GM18507 (cell line): Measurements from ENCODE around the gene BNC1.

ENCODE experiments used
- DNase-seq: peaks from one replicate; pipeline ENCODE4 v3.0.0; 2011; ENCODE audit warnings: low read depth; ENCODE audit not compliant: insufficient read length; ENCODE audit errors: extremely low spot score
- FAIRE-seq: peaks from 2 replicates; lab custom pipeline; 2011; peaks lifted over from hg19 to GRCh38; lab: Jason Lieb, UNC

Gene BNC1

GRCh38 chr15:83284559-83285283 is at the start of gene BNC1:
BNC1 (minus strand) TSS chr15:83284664; CDS start chr15:83284628, 36 bp downstream.
- FAIRE-seq (no peak), DNase-seq (no peak)

DNA sequence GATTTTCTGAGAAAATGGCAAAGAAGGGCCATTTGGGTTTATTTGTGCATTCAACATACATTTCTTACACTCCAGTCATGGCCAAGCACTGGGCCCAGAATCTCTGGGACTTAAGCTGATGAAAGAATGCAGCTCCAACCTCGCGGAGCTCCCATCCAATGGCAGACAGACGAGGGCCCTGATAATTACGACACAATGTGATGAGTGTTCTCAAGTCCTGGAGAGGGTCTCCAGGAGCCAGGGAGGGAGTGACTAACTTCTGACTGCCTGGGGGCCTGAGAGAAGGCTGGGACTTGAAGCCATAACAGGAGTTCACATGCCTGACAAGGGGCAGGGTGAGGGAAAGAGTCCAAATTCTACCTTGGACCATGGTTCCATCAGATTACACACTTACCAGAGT is 42.6 kb upstream of the BNC1 start:
- DNase-seq (no peak), FAIRE-seq (no peak)

- DNase-seq (no peak), FAIRE-seq (no peak)
Observed at GRCh38 chr15:83324799-83325198, 40.3 kb upstream of the BNC1 start.

DNA sequence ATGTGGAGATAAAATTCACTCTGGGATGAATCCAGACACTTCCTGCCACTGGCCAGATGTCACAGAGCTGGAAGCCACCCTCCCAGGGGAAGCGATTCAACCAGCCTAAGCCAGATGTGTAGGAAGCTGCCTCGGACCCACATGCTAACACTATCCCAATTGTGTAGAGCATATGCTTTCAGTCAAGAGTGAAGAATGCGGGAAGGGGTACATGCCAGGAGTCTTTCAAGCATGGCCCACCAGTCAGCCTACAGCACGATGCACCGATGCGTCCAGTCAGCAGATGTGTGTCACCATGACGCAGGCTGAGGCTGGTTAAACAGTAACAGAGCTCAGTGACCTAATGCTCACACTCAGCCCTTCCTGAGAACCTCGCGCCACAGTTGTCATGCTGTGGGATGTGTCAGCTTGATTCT is 38.8 kb upstream of the BNC1 start:
- DNase-seq: no peak
- no peak for FAIRE-seq

- no peak for DNase-seq
- no peak for FAIRE-seq
Observed at GRCh38 chr15:83322691-83323090, 38.2 kb upstream of the BNC1 start.

DNA sequence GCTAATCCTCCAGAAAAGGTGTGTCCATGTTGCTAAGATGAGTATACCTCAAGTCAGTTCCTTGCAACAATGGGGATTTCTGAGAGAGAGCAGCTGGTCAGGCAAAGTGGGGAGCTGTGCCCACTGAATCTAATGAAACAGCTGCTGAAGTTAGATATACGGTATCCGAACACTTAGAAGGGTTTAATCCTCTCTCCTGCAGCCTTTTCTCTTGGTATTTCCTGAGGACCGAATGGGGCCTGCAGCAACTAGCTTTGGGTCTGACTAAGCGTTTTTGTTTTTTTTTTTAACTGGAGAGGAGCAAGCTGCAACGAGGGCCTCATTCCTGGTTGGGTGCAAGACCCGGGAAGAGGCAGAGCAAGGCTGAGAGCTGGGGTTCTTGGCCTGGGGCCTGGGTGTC is 37.6 kb upstream of the BNC1 start:
- no peak for FAIRE-seq
- no peak for DNase-seq

GRCh38 chr15:83320844-83321243 is 36.4 kb upstream of the BNC1 start:
- no peak for DNase-seq
- no peak for FAIRE-seq

- DNase-seq (no peak), FAIRE-seq (no peak)
Observed at GRCh38 chr15:83320404-83320803, 35.9 kb upstream of the BNC1 start.

DNA sequence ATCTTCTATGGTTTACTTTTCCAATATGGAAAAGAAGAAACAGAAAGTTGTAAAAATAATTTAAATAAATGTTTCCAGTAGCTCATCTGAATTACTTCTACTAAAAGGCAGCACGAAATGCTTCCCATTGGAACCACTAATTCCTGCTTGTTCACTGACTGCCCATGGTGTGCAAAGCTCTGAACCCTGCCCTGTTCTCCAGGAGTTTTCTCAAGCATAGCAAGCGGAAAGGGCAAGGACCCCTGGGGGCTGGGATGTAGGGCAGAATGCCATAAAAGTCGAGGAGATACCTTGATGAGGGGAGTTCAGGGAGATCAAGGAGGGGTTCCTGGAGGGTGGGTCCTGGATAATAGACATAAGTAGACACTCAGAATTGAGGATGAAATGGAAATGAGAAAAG is 35.3 kb upstream of the BNC1 start:
- DNase-seq (no peak), FAIRE-seq (no peak)

DNA sequence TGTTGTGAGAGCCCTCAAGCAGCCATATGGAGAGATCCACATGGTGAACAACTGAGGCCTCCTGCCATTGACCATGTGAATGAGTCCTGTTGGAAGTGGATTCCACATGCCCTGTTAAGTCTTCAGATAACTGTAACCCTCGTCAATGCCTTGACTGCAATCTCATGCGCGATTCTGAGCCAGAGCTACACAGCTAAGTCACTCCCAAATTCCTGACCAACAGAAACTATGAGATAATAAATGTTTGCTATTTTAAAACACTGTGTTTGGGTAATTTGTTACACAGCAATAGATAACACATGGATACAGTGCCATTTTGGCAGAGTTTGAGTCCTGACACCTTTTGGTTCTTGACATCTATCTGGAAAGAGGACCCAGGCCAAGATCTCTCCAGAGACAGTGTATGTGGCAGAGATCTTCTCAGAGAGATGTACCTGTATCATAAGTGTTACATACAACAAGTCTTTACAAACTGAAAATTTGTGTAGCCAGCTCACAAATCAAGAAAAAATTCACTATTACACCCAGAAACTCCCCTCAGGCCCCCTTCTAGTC is 34.5 kb upstream of the BNC1 start:
- FAIRE-seq (no peak), DNase-seq (no peak)

GRCh38 chr15:83318036-83318435 is 33.6 kb upstream of the BNC1 start:
- DNase-seq (no peak), FAIRE-seq (no peak)

DNA sequence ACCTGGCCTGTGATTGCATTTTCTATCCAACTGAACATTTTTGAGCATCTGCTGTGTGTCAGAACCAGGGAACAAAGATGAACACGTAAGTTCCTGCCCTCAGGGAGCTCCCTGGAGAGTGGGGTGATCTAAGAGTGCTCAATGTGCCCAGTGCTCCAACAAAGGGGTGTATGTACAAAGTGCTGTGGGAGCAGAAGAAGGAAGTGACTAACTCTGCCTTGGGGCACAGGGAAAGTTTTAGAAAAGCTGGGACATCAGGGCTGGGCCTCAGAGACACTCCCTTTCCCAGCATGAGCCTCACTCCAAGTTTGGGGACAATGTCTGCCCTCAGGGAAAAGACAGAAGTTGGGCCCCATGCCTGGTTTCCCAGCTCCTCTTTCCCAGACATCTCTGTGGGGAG is 27.6 kb upstream of the BNC1 start:
- FAIRE-seq (no peak), DNase-seq (no peak)

- DNase-seq: no peak
- FAIRE-seq: no peak
Observed at GRCh38 chr15:83310521-83311456, 26.3 kb upstream of the BNC1 start.

GRCh38 chr15:83308671-83309070 is 24.2 kb upstream of the BNC1 start:
- DNase-seq: no peak
- no peak for FAIRE-seq

DNA sequence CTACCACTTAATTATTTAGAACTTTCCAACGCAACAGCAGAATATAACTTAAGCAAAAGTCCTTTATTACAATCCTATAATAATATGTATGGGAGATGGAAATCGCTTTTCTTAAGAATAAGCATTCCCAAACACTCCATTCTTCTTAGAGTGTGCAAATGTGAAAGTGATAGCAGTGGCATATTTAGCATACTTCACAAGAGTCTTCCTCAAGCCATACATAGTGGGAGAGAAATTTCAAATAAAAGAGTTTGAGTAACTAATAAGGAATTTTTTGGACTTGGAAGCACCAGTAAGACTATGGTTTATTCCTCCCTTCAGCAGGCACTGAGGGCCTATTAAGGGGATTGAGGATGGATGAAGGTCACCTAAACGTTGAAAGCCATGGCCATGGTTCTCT is 22.1 kb upstream of the BNC1 start:
- no peak for DNase-seq
- no peak for FAIRE-seq

DNA sequence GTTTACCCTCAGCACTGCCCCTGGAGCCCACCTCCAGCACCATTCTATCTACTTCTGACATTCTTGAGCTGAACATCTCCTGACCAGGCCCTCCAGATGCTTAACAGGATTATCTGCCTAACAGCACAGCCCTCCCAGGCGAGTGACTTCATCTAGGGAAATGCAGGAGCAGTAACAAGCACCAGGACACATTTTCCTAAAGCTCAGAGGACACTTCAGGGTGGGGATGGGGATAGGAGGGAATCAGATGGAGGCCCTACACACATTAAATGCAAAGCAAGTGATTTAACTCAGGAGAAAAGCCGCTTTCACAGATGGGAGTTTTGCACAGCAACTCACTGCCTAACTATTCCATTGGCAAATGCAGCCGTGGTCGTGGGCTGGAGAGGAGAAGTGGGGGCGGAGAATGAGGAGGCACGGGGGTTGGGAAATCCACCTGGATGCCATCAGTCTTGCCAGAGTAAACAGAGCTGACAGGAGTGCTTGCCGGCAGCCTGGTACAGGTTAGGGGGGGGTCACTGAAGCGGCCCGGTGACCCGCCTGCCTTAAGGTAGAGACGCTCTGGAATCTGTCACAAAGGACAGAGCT is 21.3 kb upstream of the BNC1 start:
- FAIRE-seq: no peak
- no peak for DNase-seq

DNA sequence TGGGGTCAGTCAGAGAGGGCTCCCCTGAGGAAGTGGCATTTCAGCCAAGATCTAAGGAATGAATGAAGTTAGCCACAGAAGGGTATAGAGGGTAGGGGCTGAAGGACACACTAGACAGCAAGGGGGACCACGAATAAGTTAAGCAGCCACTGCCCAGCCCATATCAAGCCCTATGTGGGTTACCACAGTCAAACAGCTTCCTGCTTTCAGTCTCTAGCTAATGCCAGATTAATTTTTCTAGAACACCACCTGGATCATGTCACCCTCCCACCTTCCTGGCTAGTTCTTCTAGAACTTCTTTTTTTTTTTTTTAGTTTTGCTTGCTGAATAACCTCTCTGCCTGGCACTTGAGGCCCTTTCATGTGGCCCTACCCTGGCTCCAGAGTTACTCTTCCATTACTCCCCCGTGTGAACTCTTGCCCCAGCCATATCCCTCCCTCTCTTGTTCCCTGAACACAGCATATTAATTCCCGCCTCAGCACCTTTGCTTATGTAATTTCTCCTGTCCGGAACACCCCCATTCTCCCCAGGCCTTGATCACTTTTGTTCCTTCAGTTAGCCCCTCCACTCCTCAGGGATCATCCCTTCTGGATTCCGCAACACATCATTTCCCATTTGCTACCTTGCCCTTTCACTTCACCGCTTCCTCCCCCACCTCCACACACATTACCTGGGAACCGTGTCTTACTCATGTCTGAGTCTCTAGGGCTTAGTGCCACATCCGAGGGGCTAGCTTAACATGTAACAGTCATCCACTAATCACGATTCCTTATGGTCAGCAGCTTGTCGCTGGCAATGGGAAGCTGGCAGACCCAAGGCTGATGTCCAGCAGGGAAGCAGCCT is 20.6 kb upstream of the BNC1 start:
- FAIRE-seq (no peak), DNase-seq (no peak)

DNA sequence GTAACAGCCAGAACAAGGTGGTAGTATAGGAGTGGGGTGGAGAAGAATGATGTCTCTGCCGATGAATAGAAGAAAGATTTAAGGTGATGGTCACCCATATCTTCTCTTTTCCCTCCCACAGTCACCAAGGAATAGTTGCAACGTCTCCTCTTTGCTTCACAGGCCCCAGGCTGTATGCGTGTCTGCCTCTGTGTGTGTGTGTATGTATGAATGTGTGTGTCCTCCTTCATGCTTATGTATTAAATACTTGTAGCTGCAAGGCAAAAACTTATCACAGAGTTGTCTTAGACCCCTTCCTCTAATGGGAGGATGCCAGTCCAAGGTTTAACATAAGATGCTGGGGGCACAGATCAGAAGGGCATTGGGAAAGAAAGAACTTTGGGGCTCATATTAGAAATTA is 19.1 kb upstream of the BNC1 start:
- DNase-seq: no peak

DNA sequence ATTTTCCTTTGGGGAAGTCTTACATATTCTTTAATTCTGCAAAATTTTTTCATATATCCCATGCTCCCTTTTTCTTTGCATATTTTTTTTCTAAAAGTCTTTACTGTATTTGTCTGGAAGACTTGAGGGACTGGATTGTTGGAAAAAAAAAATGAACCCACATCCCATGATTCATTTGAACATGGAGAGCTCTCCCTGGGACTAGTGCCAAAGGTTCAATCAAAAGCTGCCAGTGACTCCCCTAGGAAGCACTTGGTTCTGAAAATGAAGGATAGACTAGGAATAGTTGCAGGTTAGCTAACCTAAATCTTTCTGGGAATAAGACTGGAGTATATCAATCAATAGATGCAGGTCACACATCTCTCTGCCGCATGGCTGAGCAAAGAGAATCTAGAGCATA is 16.4 kb upstream of the BNC1 start:
- FAIRE-seq (no peak), DNase-seq (no peak)

More for the DNA sequence above, 19.1 kb upstream of the BNC1 start:
- no peak for FAIRE-seq
